Measurements from ENCODE around the gene MUC21. TPM values are rescaled to one million over a fixed set of nuclear protein-coding genes. Genes with fewer than 3 reads are reported as not detected.

The MUC21 gene
- total RNA-seq, 1 experiment from 2014 or later = not detected

- H3K9me3 ChIP-seq (ENCODE audit: low read length) = no peaks in the 10 kb centered on the region
- H3F3A ChIP-seq (ENCODE audit: low read length, unreplicated experiment) = no peaks in the 10 kb centered on the region
- H3K9me2 ChIP-seq (replicated peaks; ENCODE audit: low read length) = no peaks in the 10 kb centered on the region
- ATAC-seq = no peak
- peaks cover 8% of the 10 kb centered on the region; the same call in 1 of the 2 replicates for H3K4me1 ChIP-seq (ENCODE audit: insufficient read depth, low read length)
- H3K4me3 ChIP-seq (ENCODE audit: low read length) = no peak overlapping the region
- no peak overlapping the region for H3K4me2 ChIP-seq (ENCODE audit: low read length)
- H4K20me1 ChIP-seq (ENCODE audit: low read length) = no peaks in the 10 kb centered on the region
- no peaks in the 10 kb centered on the region for H3K36me3 ChIP-seq (ENCODE audit: low read depth, low read length)
- no peak overlapping the region for H3K27ac ChIP-seq (ENCODE audit: low read length)
- no peak overlapping the region for H2AFZ ChIP-seq (ENCODE audit: low read length)
- intact Hi-C loops (cut with micrococcal nuclease) = no loop called here
- no peak overlapping the region for H3K9ac ChIP-seq (ENCODE audit: low read length)
- ChIA-PET CTCF (no interaction called here), POLR2A (ENCODE audit: unreplicated experiment) (no interaction called here)
- H3K79me2 ChIP-seq (ENCODE audit: low read length) = no peaks in the 10 kb centered on the region
- no peak for DNase-seq
- BruUV-seq (replicated peaks) = no TSS peak
- TF ChIP-seq CTCF (conservative IDR thresholded peaks at IDR 0.05; ENCODE audit: low read depth, low read length) (no peak), EZH2phosphoT487 (IDR thresholded peaks at IDR 0.05; ENCODE audit: borderline replicate concordance, low read length) (no peak), EZH2 (IDR thresholded peaks at IDR 0.05; ENCODE audit: low read length, unreplicated experiment) (no peak)
- H3K27me3 ChIP-seq (ENCODE audit: low read length) = no peaks in the 10 kb centered on the region
These were observed 36.3 kb upstream of the MUC21 start for GRCh38 chr6:30947231-30947630.

GRCh38 chr6:30948811-30949210, 34.7 kb upstream of the MUC21 start:
- Histone ChIP-seq H3K36me3 (ENCODE audit: low read depth, low read length) (no peaks in the 10 kb centered on the region), H3F3A (ENCODE audit: low read length, unreplicated experiment) (no peaks in the 10 kb centered on the region), H3K27ac (ENCODE audit: low read length) (no peak overlapping the region), H3K9ac (ENCODE audit: low read length) (no peak overlapping the region), H2AFZ (ENCODE audit: low read length) (no peak overlapping the region), H3K9me2 (replicated peaks; ENCODE audit: low read length) (no peaks in the 10 kb centered on the region), H3K4me2 (ENCODE audit: low read length) (no peak overlapping the region), H3K27me3 (ENCODE audit: low read length) (no peaks in the 10 kb centered on the region), H3K9me3 (ENCODE audit: low read length) (no peaks in the 10 kb centered on the region), H4K20me1 (ENCODE audit: low read length) (no peaks in the 10 kb centered on the region), H3K4me1 (ENCODE audit: insufficient read depth, low read length) (no peaks in the 10 kb centered on the region), H3K79me2 (ENCODE audit: low read length) (no peaks in the 10 kb centered on the region), H3K4me3 (ENCODE audit: low read length) (no peak overlapping the region)
- no TSS peak for BruUV-seq (replicated peaks)
- ChIA-PET POLR2A (ENCODE audit: unreplicated experiment) (no interaction called here), CTCF (interaction anchor here (1.0 kb wide), 1 partner anchor 122 kb away, joined by 3 read pairs; no protein-coding TSS in a partner anchor)
- DNase-seq (no peak), ATAC-seq (no peak)
- intact Hi-C loops (cut with micrococcal nuclease) = no loop called here
- TF ChIP-seq EZH2 (IDR thresholded peaks at IDR 0.05; ENCODE audit: low read length, unreplicated experiment) (no peak), CTCF (conservative IDR thresholded peaks at IDR 0.05; ENCODE audit: low read depth, low read length) (no peak), EZH2phosphoT487 (IDR thresholded peaks at IDR 0.05; ENCODE audit: borderline replicate concordance, low read length) (no peak)

- Histone ChIP-seq H3K4me1 (ENCODE audit: insufficient read depth, low read length) (peaks cover 17% of the 10 kb centered on the region), H3K79me2 (ENCODE audit: low read length) (no peaks in the 10 kb centered on the region), H3F3A (ENCODE audit: low read length, unreplicated experiment) (no peaks in the 10 kb centered on the region), H2AFZ (ENCODE audit: low read length) (no peak overlapping the region), H3K27ac (ENCODE audit: low read length) (no peak overlapping the region), H3K4me3 (ENCODE audit: low read length) (no peak overlapping the region), H3K27me3 (ENCODE audit: low read length) (no peaks in the 10 kb centered on the region), H3K9me2 (replicated peaks; ENCODE audit: low read length) (no peaks in the 10 kb centered on the region), H3K36me3 (ENCODE audit: low read depth, low read length) (no peaks in the 10 kb centered on the region), H3K4me2 (ENCODE audit: low read length) (no peak overlapping the region), H3K9me3 (ENCODE audit: low read length) (no peaks in the 10 kb centered on the region), H3K9ac (ENCODE audit: low read length) (no peak overlapping the region), H4K20me1 (ENCODE audit: low read length) (no peaks in the 10 kb centered on the region)
- POLR2A ChIA-PET (ENCODE audit: unreplicated experiment) = no interaction called here
- DNase-seq (no peak), ATAC-seq (no peak)
- TF ChIP-seq CTCF (conservative IDR thresholded peaks at IDR 0.05; ENCODE audit: low read depth, low read length) = no peak
- TF ChIP-seq EZH2phosphoT487 (IDR thresholded peaks at IDR 0.05; ENCODE audit: borderline replicate concordance, low read length) = no peak
- no peak for TF ChIP-seq EZH2 (IDR thresholded peaks at IDR 0.05; ENCODE audit: low read length, unreplicated experiment)
- CTCF ChIA-PET = no interaction called here
- intact Hi-C loops (cut with micrococcal nuclease) = no loop called here
- no TSS peak for BruUV-seq (replicated peaks)
These were observed 31.5 kb upstream of the MUC21 start for GRCh38 chr6:30951907-30952469.

Measured in PC-3 (cell line).